Measurements from ENCODE around the gene KRT14.
"Not testable (repeated sequence)": the region's sequence is repeated elsewhere in the genome, so short reads cannot be mapped to it uniquely, and the experiment has no call there.

KRT14 gene

GRCh38 chr17:41622340-41623183 lies 35.9 kb upstream of the KRT14 start:
- not testable (repeated sequence) for DNase-seq

GRCh38 chr17:41621916-41622315 lies 35.2 kb upstream of the KRT14 start:
- DNase-seq, result no peak

GRCh38 chr17:41621435-41621817 lies 34.7 kb upstream of the KRT14 start:
- DNase-seq, result not testable (repeated sequence)

DNA sequence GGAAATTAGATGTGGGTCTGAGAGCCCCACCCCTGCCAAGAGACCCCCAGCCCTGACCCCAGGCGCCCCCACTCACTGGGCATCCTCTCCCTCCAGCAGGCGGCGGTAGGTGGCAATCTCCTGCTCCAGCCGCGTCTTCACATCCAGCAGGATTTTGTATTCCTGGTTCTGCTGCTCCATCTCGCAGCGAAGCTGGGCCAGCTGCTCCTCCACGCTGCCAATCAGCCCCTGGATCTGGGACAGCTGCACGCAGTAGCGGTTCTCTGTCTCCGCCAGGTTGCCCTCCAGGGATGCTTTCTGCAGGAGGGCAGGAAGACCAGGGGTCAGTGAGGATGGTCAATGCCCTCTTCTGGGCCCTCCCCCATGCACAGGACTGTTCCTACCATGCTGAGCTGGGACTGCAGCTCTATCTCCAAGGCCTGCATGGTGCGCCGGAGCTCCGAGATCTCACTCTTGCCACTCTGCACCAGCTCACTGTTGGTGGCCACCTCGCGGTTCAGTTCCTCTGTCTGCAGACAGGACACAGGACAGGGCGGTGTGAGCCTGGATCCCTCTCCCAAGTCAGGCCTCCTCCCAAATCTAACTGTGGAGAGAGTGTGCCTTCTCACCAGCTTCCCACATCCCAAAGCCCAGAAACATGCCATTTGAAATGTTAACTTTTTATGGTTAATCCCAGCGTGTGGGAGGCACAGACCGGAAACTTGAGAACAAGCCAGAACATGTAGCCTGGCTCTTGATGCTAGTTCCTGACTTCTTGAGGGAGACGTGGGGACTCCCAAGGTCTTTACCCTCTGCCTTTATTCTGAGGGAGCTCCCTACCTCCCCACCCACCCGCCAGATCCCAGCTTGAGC lies 34.1 kb upstream of the KRT14 start:
- no peak for DNase-seq

DNA sequence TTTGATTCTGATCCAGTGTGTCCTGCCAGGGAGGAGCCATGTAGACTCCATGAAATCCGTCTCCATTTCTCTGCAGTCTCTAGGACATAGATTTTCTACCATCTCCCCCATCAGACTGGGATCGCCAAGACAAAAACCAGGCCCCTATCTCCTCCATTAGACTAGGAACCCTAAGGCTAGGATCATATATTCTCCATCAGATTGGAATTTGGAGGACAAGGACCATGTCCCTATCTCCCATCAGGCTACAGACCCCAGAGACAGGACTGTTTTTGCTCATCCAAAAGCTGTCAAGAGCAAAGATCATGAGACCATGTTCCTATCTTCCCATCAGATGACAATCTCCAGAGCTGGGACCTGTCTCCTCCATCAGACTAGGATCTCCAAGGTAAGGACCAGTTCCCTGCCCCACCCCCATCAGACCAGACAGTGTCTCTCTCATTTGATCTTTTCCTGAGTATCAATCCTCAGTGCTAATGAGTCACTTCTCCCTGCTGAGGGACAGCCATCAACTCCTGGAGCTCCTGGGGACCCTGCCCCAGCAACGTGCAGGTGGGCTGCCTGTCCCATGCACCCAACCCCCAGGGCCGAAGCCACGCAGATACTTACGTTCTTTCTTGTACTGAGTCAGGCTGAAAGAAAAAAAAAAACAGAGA lies 33.4 kb upstream of the KRT14 start:
- not testable (repeated sequence) for DNase-seq

DNA sequence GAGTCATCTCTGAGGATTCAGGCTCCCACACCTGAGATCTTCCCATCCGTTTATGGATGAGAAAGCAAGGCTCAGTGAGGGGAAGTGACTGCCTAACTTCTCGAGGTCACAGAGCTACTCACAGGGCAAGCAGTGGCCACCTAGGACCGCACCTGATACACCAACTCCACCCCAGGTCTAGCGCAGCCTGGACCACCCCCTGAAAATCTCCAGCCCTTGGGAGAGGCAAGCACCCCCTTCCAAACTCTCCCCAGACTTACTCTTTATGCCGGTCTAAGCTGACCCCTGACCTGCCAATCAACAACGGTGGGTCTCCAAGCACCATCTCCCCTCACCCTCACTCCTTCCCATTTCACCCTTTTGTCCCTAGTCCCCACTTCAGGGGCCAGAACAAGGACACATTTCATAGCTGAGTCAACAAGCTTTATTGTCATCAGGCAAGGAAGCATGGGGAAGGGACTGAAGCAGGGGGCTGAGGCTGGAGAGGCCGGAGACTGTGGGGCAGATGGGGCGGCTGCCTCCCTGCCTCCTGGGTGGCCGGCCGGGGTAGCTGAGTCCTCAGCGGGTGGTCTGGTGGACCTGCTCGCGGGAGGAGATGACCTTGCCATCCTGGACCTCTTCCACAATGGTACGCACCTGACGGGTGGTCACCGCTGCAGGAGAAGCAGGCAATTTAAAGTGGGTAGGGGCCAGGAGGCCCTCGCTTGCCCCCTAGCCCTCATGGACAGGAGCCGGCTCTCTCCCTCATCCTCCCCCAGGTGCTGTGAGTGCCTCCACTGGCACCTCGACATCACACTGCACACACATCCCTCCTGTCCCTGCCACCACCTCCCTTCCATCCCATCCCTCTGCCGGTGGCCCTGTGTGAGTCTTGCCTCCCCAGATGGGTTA lies 32.6 kb upstream of the KRT14 start:
- DNase-seq, result no peak

- no peak for DNase-seq
Observed at GRCh38 chr17:41618341-41619035, 31.8 kb upstream of the KRT14 start.

GRCh38 chr17:41617698-41618097 lies 31.0 kb upstream of the KRT14 start:
- DNase-seq, result no peak

GRCh38 chr17:41617136-41617535 lies 30.4 kb upstream of the KRT14 start:
- no peak for DNase-seq

DNA sequence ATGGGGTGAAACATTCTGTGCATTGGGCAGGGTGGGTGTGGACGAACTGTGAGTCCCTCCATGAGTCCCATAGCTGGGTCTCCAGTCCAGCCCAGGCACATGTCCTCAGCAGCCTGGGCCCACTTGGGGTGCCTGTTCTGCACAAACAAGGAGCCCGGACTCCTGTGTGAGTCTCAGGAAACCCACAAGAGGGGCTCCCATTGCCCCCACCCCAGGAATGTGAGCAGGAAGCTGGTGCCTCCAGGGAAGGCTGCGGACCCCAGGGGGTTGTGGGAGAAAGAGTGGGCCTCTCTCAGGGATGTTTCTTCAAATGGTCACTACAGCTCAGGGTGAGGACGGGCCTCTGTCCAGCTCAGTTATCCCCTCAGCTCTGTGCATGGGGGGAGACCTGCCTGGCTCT lies 29.8 kb upstream of the KRT14 start:
- DNase-seq, result not testable (repeated sequence)

DNA sequence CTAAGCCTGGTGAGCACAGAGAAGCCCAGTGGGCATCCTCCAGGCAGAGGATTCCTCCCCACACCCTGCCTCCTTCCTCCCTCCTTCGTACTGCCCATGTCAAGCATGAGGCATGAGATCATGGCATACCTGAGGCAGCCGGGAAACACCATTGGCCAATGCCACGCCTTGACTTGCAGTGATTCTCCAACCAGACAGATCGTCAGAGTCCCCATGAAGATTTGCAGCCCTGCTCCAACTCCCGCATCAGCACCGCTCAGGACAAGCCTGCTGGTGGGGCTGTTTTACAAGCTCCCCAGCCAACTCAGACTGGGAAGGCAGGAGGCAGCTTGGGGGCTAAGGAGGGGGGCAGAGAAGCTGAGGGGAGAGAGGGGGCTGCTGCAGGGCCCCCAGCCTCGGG lies 28.8 kb upstream of the KRT14 start:
- DNase-seq, result no peak

DNA sequence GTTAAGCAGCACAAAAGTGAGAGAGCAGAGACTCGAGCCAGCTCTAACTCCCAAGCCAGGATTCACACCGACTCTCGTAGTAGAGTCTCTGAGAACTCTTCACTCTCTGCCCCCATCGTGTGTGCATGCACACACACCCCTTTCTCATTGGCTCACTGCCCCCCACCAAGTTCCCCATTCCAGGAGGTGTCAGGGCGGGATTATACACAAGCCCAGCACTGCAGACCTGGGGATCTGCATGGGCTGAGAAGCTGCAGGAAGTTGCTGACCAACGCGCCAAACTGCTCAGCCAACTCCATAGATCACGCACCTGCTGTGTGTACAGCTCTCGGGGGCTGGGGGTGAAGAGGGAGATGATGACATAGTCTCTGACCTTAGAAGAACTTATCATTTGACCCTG lies 28.1 kb upstream of the KRT14 start:
- DNase-seq, result not testable (repeated sequence)

- DNase-seq, result no peak
Observed at GRCh38 chr17:41614098-41614497, 27.4 kb upstream of the KRT14 start.

DNA sequence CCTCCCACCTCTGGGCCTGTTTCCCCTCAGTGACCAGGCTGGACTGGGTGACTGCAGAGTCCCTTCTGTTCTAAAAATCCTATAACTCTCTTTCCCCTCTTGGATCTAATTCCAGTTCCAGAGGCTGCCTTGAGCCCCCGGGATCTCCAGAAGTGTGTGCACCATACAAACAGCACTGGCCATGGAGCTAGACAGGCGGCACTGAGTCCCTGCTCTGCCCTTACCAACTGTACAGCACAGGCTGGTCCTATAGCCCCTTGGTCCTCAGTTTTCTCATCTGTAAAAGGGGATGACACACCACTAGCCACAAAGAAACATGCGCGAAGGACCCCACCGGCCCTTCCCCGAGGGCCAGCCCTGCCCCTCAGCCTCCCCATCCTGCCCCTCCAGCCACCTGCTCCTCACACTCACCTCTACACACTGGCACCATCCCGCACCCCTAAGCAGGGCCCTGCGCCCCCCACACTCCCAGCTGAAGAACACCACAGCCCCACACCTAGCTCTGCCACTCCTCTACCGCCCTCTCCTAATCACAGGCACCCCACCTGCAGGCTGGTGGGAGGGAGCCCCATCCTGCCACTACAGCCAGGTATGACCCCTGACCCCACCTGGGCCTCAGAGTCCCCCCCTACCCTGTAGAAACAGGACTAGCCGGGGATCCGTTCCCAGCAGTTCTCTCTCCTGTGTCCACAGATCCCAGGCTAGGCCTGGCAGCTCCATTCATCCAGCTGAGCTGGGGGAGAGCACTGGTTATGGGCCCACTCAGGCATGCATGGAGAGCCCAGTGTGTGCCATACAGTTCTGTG lies 26.8 kb upstream of the KRT14 start:
- DNase-seq, result no peak

GRCh38 chr17:41612376-41613160 lies 25.9 kb upstream of the KRT14 start, which contains the start of gene KRT16:
Gene KRT16 (minus strand): TSS chr17:41612767. CDS start chr17:41612688, 79 bp downstream.
- not testable (repeated sequence) for DNase-seq

DNA sequence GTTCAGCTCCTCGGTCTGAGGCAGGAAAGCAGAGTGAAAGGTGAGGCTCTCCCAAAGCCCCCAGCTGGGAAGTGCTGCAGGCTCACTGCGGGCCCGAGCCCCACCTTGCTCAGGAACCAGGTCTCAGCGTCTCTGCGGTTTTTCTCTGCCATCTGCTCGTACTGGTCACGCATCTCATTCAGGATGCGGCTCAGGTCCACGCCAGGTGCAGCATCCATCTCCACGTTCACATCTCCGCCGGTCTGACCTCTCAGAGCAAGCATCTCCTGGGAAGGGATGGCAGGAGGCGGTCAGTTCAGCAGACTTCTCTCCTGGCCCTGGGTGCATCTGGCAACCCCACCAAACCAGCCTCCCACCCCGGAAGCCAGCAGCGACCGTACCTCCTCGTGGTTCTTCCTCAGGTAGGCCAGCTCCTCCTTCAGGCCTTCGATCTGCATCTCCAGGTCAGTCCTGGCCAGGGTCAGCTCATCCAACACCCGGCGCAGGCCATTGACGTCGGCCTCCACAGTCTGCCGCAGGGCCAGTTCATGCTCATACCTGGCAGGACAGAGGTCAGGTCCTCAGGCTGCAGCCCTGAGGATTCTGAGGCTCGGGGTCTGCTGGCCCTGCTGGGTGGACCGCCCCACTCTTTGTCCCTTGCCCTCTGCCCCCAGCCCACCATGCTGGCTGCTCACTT lies 24.4 kb upstream of the KRT14 start:
- no peak for DNase-seq

- not testable (repeated sequence) for DNase-seq
Observed at GRCh38 chr17:41610061-41610517, 23.4 kb upstream of the KRT14 start.

DNA sequence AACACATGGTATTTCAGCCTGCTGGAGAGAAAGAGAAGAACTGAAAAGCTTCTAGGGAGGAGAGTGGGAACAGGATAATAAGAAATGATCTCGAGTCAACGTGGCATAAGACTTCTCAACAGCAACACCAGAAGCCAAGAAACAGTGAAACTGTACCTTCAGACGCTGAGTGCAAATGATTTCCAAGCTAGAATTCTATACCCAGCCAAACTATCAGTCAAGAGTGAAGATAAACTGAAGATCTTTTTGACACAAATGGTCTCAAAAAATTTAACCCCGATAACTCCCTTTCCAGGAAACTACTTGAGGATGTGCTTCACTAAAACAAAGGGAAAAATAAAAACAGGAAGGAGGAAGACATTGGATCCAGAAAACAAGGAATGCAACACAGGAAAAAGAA lies 20.2 kb upstream of the KRT14 start:
- DNase-seq, result not testable (repeated sequence)

DNA sequence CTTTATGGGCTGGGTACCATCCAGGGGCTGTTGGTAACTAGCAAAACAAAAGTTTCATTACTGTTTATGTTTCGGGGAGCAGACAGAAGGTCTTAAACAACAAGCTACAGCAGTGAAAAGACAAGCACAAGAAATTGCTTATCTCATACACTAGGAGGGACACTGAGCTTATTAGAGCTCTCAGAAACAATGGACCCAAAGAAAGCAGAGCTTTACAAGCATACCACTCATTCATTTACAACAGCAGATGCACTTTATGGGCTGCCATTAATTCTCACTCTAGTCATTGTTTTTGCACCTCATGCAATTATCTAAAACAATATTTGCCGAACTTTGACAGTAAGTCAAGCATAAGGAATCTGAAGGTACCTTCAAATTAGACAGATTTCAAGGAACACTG lies 15.8 kb upstream of the KRT14 start:
- no peak for DNase-seq
